NCI-H128 (cell line): ENCODE measurements around the gene AGMO.

Source experiments
- DNase-seq: peaks from one replicate; lab custom pipeline; 2025; ENCODE audit not compliant: unreplicated experiment; lab: John Stamatoyannopoulos, UW

The AGMO gene

DNA sequence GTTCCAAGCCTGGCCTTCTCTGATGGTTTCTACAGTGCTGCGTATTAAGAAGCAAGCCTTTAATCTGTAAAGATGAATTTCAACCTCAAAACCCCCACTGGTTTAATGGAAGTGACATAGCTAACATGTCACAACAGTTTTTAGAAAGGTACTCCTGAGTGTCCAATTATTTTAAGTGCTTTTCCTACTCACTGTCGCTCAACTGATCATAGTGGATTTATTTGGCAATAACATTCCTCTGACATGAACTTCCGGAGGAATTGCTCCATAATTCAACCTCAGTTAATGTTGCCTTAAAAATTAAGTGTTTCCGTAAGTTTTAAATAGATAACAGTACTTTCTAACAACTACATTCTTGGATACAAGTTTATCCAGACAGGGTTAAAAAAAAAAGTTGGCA lies 57.5 kb downstream of the AGMO start:
- DNase-seq, result no peak

DNA sequence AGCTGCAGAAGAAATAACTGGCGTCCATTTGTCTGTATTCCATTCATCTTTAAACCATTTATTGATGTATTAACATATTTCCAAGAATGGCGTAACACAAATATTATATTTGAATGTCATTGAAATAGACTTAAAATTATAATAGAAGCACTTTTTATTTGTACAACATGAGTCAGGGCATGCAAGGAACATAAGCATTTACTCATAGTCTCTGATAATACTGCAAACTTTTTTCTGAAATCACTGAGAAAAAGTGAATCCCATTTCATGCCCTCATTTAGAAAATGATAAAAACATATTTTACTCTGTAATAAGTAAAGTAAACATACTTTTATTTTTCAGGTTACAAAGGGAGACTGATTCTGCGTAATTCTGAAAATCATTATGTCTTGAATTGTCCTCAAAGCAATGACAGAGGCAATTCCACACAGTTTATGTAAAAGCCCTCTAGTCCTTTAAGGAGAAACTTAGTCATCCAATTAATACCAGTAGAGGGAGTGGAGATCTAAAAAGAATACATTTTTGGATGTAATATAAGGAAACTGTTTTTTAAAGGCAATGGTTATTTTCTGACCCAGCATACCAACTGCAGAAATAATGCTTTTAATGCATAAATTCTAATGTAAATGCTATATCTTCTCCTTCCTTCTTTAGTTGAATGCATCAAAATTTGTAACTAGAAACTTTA lies 58.1 kb downstream of the AGMO start:
- no peak for DNase-seq

DNA sequence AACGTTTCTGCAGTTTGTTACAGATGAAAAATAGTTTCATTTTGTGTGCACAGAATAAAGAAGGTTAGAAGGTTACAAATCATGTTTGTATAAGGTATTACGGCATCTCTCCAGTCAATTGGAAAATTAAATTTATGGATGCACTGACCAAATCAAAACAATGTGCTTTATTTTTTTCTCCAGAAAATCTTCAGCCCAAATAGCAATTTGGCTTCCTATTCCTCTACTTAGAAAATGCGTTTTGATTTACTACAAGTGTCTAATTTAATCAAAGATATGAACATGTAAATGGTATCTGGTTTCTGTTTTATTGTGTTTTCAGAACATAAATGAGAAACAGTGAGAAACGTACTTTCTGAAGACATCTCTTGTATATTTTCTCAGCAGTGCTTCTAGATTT lies 63.4 kb downstream of the AGMO start:
- DNase-seq, result no peak

DNA sequence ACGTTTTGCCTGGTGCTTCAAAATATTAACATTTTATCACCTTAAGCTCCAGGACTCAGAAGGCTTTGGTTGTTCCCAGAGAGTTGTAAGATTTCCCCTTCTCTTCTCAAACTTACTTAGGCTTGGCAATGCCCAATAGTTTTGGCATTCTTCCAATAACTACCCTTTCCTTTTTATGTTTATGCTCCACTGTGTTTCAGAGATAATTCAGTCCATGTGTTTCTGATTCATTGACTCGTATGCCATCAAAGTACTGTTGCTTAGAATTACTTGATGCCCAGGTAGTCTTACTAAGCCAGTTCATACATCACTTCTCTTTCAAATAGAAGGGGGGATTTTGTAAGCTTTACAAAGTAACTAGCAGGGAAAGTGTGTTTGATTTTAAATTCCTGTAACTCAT lies 66.6 kb downstream of the AGMO start:
- DNase-seq, result no peak

DNA sequence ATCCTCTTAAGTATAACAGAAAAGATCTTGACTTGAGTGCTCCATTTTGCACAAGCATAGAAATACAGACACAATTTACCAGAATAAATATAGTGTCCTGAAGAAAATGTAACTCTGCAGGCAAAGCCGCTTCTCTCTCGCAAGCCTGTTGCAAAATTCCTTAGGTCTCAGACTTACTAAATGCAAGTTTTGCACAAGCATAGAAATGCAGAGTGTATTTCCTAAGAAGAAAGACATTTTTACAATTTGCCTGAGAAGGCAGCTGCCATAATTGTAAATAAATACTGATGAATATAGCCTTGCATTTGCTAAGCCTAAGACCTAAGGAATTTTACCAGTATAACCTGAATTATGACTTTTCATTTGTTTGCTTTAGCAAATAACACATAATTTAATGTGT lies 67.1 kb downstream of the AGMO start:
- no peak for DNase-seq

DNA sequence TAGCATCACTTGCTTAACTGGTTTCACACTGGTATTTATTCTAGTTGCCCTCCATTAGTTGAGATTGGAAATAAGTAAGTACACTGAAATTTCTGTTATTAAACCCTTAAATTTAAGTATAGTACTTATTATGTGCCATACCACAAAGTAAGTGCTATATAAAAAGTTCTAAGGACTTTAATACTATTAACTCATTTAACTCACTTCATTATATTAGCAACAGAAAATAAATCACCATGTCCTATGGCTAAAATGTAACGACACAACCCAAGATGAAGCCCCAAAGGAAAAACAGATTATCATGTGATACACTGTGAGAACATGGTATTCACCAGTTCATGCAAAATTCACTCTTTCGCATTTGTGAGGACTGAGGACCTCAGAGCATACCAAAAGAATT lies 70.5 kb downstream of the AGMO start:
- DNase-seq, result no peak

DNA sequence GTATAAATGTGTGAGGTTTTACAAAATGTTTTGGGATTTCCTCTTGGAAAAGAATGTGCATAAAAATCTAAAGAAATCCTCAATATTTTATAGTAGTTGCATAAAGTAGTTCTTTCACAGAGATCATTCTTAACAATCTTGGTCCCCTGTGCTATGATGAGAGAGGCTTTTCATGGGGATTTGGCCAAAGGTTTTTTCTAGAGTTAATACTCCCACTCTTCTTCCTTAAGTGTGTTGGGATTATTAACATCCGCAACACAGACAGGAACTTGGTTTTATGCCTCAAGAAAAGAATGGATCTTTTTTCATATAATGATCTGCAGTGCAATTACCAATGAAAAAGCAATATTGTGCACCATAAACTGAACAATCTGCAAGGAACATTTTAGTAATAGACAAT lies 71.5 kb downstream of the AGMO start:
- DNase-seq, result no peak

DNA sequence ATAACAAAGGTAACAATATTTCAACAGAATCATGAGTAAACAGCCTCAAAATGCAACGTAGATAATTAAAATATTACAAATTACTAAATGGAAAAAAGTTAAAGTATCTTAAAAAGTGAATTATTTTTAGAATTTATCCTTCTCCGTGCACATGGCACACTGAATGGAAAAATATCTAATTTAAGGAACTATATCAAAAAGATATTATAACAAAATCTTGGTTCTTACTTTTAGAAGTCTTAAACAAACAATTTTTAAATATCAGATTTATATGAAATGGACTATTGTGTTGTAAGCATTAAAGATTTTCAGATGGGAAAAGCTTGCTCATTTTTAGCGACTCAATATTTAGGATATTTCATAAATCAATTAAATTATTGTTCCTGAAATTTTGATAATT lies 72.0 kb downstream of the AGMO start:
- no peak for DNase-seq

DNA sequence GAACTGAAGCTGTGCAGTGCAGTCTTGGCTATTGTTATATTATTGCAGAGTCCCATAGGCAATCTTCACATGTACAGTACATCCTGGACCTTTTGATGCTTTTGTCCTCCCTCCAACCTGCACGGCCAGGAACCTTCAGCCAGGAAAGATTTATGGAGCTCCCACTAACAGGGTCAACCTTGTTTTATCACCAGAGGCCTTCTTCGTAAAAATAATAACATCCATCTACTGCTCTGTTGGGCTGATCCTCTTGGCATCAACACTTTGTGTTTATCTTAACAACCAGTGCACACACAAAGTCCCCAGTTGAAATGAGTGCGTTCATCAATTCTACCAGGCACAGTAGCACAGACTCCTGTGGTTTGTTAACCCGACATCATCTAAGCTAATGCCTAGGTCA lies 72.4 kb downstream of the AGMO start:
- DNase-seq, result no peak

DNA sequence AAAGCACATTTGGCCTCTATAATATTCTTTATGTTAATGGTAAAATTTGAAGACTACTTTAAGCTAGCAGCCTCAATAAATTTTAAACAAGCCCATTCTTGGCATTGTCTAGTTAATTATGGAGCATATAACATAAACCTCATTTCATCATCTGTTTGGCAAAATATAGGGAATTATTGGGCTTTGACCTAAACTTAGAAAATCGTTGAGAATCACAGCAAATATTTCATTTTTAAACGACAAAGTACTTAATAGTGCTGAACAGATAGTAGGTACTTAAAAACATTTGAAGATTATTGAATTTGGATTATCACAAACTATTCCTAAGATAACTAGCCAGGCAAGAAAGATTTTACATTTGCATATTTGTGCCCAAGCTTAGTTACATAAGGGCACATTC lies 73.4 kb downstream of the AGMO start:
- no peak for DNase-seq

DNA sequence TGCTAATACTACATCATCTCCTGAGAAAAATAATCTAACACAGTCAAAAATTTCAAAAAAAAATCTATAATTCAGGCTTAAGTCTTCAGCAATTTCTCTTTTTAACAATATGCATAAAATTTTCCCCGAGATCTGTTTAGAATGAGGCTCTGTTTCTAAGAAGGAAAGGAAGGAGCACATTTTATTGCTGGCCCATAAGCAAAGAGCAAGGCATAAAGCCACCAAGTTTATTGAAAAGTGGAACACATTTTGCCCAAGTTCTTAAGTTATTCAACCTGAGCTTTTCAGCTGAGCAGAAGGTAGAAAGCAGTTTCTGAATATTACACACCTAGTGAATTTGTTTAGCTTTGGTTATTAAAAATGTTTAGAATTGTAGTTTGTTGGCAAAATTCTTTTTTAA lies 73.9 kb downstream of the AGMO start:
- DNase-seq, result no peak

DNA sequence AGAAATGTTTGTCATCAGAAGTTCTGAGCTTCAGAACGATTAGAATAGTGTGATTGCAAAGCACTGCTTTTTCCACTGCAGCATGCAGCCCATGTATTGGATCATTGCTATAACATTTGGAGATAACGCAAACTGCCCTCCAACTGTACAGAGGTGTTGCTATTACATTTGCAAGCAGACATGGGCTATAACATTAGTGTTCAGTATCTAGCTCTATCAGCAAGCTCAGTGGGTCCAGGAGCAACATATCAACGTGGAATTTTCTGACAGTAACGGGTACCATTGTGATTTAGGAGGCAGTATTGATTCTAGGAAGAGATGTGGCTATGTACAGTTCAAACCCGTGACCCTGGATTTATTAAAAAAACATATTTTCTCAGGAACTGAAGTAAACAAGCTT lies 75.8 kb downstream of the AGMO start:
- DNase-seq, result no peak

DNA sequence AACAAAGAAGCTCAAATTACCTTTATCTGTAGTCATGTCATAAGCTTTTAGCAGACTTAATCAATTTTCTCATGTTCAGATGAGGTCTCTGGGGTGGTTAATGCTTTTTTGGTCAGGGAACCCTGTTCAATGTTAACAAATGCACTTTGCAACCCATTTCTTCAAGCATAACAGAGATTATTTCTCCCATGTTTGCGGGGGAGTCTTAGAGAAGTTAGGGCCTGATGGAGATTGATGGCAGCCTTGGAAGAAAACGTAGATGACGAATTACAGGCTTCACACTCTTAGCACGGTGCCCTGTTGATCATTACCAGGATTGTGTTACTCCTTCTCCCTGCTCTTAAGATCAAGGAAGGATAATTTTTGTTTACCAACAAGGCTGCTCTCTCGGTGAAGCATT lies 76.4 kb downstream of the AGMO start:
- no peak for DNase-seq

DNA sequence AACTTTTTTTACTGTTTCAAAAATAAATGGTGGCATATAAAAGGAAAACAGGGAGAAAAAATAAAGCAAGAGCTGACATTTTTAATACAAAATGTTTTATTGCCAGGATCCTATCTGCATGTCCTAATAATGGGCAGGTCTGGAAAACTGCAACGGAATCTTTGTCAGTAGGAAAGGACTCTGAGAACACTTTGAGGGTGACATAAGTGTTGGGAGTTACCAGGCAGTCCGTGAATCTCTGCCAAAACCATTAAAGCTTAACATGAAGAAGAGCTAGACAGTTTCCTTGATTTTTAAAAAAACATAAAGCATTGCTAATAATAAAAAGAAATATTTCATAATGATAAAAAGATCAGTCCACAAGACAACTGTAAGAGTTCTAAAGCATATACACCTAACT lies 80.7 kb downstream of the AGMO start:
- no peak for DNase-seq

DNA sequence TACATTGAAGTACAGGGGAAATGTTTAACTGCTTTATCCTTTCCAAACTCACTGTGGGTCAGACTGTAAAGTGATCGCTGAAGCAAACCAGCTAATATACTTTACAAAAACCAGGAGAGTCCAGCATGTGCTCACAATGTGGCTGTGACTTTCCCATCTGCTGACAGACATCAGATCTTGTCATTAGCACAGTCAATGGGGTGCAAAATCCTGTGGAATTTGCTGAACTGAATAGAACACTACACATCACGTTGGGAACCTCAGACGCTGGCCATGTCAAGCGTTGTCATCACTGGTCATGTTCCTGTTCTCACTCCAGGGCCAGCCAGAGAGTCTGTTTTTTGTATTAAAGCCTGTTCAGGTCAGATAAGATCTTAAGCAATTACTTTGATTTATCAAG lies 83.4 kb downstream of the AGMO start:
- DNase-seq, result no peak

DNA sequence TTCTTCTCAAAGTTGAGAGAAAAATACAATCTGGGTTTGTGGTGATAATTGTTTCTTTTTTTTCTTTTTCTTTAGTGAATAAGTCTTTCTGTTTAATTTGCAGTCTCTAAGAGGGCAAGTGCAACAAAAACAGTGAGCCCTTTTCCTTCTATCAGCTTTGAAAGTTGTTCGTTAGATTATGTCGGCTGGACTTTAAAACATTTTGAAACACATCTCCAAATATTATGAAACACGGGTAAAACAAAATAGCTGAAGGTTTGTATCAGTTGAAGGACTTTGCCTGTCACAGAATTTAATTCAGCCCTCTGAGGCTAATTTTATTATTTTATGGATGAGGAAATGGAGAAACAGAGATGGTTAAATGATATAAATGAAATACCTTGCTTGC lies 85.3 kb downstream of the AGMO start:
- no peak for DNase-seq

DNA sequence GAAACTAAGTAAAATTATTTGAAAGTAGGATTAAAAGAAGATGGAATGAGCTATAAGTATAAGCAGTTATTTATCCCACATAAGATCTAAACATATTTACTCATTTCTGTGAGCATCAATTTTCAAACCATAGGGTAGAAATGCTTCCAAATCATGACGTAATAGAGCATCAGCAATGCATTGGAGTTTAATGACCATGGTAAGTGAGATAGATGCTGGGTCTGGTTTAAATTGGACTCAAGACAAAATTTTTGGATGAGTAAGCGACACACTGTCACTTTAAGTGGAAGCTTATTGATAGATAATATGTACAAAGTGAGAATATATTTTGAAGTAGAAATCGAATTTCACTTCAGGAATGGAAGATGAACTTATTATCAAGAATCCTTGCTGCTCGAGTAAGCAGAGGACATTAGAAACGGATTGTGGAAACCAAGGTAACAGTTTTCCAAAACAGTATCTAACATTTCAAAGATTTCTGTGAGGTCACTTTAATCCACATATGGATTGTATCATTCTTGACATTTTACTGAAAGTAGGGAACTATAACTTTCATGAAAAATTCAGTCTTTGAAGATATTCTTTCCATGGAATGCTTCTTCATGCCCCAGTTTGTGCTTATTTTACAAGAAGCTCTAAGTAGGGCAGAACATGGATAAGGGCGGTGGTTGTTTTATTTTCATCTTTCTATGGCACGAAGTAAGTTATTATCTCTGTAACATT lies 85.8 kb downstream of the AGMO start:
- no peak for DNase-seq

DNA sequence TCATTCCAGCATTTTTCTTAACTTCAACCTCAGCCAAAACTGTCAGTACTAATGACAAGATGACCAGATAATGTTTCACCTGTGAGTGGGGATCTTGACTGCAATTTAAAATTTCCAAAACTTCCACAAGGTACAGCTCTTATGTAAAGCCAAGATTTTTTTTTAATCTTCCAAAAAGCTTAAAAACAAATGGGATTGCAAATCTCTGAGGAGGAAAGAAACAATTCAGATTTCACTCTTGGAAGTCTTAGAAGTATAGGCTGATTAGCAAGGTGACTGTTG lies 90.2 kb downstream of the AGMO start:
- DNase-seq, result no peak

DNA sequence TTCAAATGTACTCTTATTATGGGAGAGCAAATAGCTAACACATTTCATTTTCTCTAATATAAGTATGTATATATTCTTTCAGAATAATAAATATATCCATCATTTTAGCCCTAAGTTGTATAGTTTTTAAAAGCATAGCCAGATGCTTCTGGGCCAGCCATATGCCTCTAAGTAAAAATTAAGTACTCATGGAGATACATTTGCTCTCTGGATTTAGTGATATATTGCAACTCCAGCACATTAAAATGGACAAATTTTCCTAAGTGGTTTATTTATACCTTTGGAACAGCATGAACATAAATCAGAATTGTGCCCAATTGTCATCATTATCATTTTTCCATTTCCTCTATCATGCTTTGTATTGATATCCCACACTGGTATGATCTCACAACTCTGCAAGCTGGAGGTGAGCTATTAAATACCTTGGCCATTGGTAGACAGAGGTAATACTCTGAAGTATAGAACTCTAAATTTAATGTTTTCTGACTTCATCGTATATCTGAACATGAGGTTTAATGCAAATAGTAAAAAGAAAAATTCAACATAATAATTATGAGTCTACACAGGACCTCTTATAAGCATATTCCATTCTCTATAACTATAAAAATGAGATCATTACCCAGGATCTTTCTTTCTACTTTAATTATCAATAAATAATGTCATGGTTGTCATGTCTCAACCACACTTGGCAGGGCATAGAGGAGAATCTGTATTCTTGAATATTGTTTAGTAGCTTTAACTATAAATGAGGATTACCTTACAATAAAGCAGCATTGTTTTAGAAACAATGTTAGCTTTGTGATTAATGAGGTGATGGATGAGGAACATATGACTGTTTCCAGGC lies 90.8 kb downstream of the AGMO start:
- no peak for DNase-seq

DNA sequence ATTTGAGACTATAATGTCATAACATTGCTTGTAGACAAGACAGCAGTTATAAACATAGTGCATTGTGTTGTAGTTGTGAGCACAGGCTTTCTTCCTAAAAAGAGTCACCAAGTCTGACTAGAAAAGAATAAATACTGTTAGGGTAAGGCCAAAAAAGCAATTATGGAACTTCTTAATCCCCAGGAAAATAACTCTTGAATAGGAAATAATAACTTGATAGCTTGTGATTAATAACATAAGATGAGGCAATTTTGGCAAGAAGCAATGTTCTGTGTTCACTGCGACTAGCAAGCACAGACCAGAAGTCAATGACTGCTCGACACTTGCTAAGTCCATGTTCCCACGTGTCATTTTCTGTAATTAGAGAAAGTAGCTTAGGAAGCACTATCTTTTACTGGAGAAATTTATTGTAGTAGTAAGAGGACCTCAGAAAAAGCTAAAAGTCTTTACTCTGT lies 97.1 kb downstream of the AGMO start:
- DNase-seq, result no peak

DNA sequence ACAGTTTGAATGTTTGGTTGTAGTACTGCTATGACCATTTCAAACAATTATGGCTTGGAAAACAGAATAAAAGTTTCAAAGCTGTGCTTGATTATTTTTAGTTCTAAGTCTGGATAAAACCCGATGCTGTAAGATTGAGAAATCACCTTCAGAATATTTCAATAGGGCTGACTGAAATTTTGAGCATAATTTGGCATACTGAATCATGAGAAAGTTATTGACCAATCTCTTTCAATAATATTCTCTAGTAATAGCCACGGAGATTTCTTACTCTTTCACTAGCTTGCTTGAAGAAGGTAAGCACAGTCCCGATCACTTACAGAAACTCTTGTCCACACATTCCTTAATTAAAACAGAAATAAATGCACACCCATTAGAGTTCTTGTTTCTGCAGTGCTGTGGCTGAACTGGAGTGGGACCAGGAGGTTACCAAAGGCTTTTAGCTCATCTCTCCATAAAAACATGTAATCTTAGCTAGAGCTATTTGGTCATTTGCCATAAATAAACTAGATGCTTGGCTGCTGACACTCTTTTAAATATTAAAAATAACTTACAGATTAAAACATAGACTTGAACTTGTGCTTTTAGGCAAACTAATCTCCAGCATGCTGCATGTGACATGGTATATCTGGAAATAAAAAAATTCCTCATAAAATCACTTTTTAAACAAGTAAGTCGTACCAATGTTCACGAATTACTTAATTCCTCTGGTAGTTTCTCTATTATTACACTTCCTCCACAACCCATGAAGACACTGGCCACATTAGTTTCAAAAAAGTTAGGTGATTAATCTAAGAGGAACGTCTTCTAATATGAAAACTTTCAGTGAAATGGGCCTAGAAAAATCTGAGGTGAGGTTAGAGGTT lies 97.8 kb downstream of the AGMO start:
- no peak for DNase-seq
